Measurements from ENCODE around the gene WDPCP.
A peak's percentile ranks its signal among the peaks of the same experiment; 100 is the strongest.
"Not testable (repeated sequence)": the region's sequence is repeated elsewhere in the genome, so short reads cannot be mapped to it uniquely, and the experiment has no call there.

WDPCP gene

GRCh38 chr2:63192169-63192888 is 395.9 kb downstream of the WDPCP start:
- DNase-seq (ENCODE audit: extremely low spot score) = no peak
- POLR2A ChIA-PET = no interaction called here
- CTCF ChIA-PET = interaction anchor here (1.0 to 1.4 kb wide), 2 partner anchors 12 kb away, joined by 3 to 4 read pairs; no protein-coding TSS in a partner anchor
- TF ChIP-seq, protein P1, sequence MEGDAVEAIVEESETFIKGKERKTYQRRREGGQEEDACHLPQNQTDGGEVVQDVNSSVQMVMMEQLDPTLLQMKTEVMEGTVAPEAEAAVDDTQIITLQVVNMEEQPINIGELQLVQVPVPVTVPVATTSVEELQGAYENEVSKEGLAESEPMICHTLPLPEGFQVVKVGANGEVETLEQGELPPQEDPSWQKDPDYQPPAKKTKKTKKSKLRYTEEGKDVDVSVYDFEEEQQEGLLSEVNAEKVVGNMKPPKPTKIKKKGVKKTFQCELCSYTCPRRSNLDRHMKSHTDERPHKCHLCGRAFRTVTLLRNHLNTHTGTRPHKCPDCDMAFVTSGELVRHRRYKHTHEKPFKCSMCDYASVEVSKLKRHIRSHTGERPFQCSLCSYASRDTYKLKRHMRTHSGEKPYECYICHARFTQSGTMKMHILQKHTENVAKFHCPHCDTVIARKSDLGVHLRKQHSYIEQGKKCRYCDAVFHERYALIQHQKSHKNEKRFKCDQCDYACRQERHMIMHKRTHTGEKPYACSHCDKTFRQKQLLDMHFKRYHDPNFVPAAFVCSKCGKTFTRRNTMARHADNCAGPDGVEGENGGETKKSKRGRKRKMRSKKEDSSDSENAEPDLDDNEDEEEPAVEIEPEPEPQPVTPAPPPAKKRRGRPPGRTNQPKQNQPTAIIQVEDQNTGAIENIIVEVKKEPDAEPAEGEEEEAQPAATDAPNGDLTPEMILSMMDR (IDR thresholded peaks at IDR 0.05; ENCODE audit: control extremely low read depth, extremely low read depth, low read depth, missing control alignments) = no peak

DNA sequence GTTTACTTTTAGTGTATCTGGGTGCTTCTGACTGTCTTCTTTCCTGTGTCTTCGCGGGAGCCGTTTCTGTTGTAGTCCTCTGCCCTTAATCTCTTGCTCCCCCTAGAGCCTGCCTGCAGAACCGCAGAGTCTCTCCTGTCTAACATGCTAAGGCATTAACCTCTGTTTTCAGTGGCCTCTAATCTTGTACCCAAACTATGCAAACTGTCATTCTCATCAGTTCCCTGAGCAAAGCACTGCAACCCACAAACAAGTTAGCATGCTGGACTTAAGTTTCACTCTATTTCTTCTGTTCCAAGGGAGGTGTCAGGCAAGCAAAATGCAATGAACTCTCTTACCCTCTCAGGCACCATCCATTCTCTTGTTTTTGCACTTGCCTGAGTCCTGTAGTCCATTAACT is 399.3 kb downstream of the WDPCP start:
- DNase-seq (ENCODE audit: extremely low spot score) = peak; percentile 34
- ChIA-PET CTCF (interaction anchor here (0.9 kb wide), 1 partner anchor 26 kb away, joined by 3 read pairs; no protein-coding TSS in a partner anchor), POLR2A (no interaction called here)
- TF ChIP-seq, protein P1 (IDR thresholded peaks at IDR 0.05; ENCODE audit: control extremely low read depth, extremely low read depth, low read depth, missing control alignments) = peak; percentile 63

- ChIA-PET POLR2A (no interaction called here), CTCF (no interaction called here)
- no peak for DNase-seq (ENCODE audit: extremely low spot score)
- TF ChIP-seq, protein P1 (IDR thresholded peaks at IDR 0.05; ENCODE audit: control extremely low read depth, extremely low read depth, low read depth, missing control alignments) = no peak
These were observed 401.9 kb downstream of the WDPCP start for GRCh38 chr2:63186331-63186730.

DNA sequence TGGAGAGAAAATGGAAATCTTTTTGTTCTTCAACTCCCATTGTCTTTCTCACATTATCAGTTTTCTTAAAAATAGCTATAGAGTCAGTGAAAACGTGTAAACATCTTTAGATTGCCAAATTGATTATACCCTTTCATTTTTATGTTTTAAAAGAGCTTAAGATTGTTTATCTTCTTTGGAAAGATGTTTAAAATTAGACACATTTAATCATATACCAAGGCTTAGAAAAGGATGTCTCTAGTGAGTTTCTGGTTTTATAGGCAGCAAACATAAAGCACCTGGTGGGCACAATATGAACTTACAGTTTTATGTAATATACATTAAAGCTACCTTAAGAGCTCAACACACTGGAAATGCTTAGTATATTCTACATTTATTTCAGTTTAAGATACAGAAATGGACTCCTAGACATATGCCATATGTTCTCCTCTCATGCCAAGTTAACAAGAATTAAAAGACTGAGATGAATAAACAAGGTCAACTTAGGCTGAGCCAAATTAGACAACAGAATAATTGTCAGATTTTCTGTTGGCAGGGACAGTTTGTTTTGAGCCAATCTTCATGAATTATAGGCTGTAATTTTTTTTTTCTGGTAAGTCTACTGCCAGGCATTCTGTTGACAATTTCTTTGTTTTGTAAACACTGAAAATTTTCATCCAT is 425.0 kb downstream of the WDPCP start:
- POLR2A ChIA-PET = no interaction called here

GRCh38 chr2:63159262-63159661 is 429.0 kb downstream of the WDPCP start:
- TF ChIP-seq, protein P1 (IDR thresholded peaks at IDR 0.05; ENCODE audit: control extremely low read depth, extremely low read depth, low read depth, missing control alignments) = no peak
- ChIA-PET CTCF (interaction anchor here (1.1 kb wide), 1 partner anchor 13 kb away, joined by 3 read pairs; no protein-coding TSS in a partner anchor), POLR2A (no interaction called here)
- no peak for DNase-seq (ENCODE audit: extremely low spot score)

More for the DNA sequence above, 425.0 kb downstream of the WDPCP start:
- no peak for DNase-seq (ENCODE audit: extremely low spot score)
- TF ChIP-seq, protein P1 (IDR thresholded peaks at IDR 0.05; ENCODE audit: control extremely low read depth, extremely low read depth, low read depth, missing control alignments) = no peak
- CTCF ChIA-PET = interaction anchor here (0.8 to 1.6 kb wide), 3 partner anchors 12 to 324 kb away, joined by 3 to 4 read pairs (median 3); no protein-coding TSS in a partner anchor

- POLR2A ChIA-PET; CTCF ChIA-PET; DNase-seq (ENCODE audit: extremely low spot score): not testable (repeated sequence)
These were observed 451.6 kb downstream of the WDPCP start for GRCh38 chr2:63136683-63137082.

- POLR2A ChIA-PET = no interaction called here
- CTCF ChIA-PET = no interaction called here
- DNase-seq (ENCODE audit: extremely low spot score) = no peak
- TF ChIP-seq, protein P1 (IDR thresholded peaks at IDR 0.05; ENCODE audit: control extremely low read depth, extremely low read depth, low read depth, missing control alignments) = no peak
These were observed 456.3 kb downstream of the WDPCP start for GRCh38 chr2:63132020-63132419.

All from GM10248 (cell line).